Osteoblast (primary cell): Measurements from ENCODE around the gene GCSAML. TPM values are rescaled to one million over a fixed set of nuclear protein-coding genes. Genes with fewer than 3 reads are reported as not detected.
"Not testable (repeated sequence)": the region's sequence is repeated elsewhere in the genome, so short reads cannot be mapped to it uniquely, and the experiment has no call there.

Source experiments
- DNase-seq: peaks from one replicate; pipeline ENCODE4 v3.0.0; 2011; ENCODE audit warnings: low spot score, mixed read lengths; ENCODE audit not compliant: insufficient read length; ENCODE audit errors: missing footprints
- H2AFZ ChIP-seq: 2 replicates; pipeline ENCODE4 v1.6.0; 2011; ENCODE audit warnings: mild to moderate bottlenecking, low read length
- H3K27ac ChIP-seq: 2 replicates; pipeline ENCODE4 v1.5.1; 2011; ENCODE audit warnings: mild to moderate bottlenecking, low read depth, low read length, moderate library complexity
- H3K27me3 ChIP-seq: 2 replicates; pipeline ENCODE4 v1.6.0; 2012; ENCODE audit warnings: mild to moderate bottlenecking, control low read depth, inconsistent platforms, low read length, moderate library complexity; ENCODE audit not compliant: insufficient read depth
- H3K36me3 ChIP-seq: 2 replicates; pipeline ENCODE4 v1.5.1; 2011; ENCODE audit warnings: mild to moderate bottlenecking, low read length, control low read depth, moderate library complexity; ENCODE audit not compliant: insufficient read depth
- H3K4me1 ChIP-seq: 2 replicates; pipeline ENCODE4 v1.5.1; 2011; ENCODE audit warnings: mild to moderate bottlenecking, low read length, control low read depth, moderate library complexity; ENCODE audit not compliant: insufficient read depth
- H3K4me2 ChIP-seq: 2 replicates; pipeline ENCODE4 v1.6.0; 2011; ENCODE audit warnings: mild to moderate bottlenecking, low read length; ENCODE audit not compliant: insufficient read depth
- H3K4me3 ChIP-seq: fragments of 200-600 bp; sonication (generic); 3 replicates; pipeline ENCODE4 v1.5.1; 2012; ENCODE audit warnings: mild to moderate bottlenecking, low read length, inconsistent platforms; ENCODE audit not compliant: insufficient read depth
- H3K79me2 ChIP-seq: 2 replicates; pipeline ENCODE4 v1.6.0; 2012; ENCODE audit warnings: mild to moderate bottlenecking, low read length, control low read depth, inconsistent platforms; ENCODE audit not compliant: insufficient read depth
- H3K9me3 ChIP-seq: 2 replicates; pipeline ENCODE4 v1.5.1; 2011; ENCODE audit warnings: low read depth, low read length, control low read depth
- H4K20me1 ChIP-seq: 2 replicates; pipeline ENCODE4 v1.6.0; 2012; ENCODE audit warnings: mild to moderate bottlenecking, low read length, control low read depth; ENCODE audit not compliant: insufficient read depth
- CTCF ChIP-seq: IDR thresholded peaks from 2 replicates; pipeline ENCODE4 v1.5.1; 2011; ENCODE audit warnings: mild to moderate bottlenecking, low read depth, low read length, moderate library complexity; ENCODE audit errors: extremely low read depth
- total RNA-seq: library from RNA; depleted of rRNA; stranded (reverse); fragments of >200 nt; gene quantifications from 2 replicates; pipeline ENCODE4 v1.2.3, GENCODE V29; 2012

GCSAML gene
- total RNA-seq, 1 donor = not detected

GRCh38 chr1:247517795-247518612, 30.9 kb upstream of the GCSAML start:
- no peak for TF ChIP-seq CTCF
- Histone ChIP-seq H3K4me3 (no peak overlapping the region), H3K79me2 (no peaks in the 10 kb centered on the region), H3K27ac (no peak overlapping the region), H4K20me1 (no peaks in the 10 kb centered on the region), H2AFZ (no peak overlapping the region), H3K27me3 (no peaks in the 10 kb centered on the region), H3K4me2 (no peak overlapping the region), H3K4me1 (no peaks in the 10 kb centered on the region), H3K36me3 (no peaks in the 10 kb centered on the region), H3K9me3 (no peaks in the 10 kb centered on the region)
- DNase-seq = no peak

GRCh38 chr1:247518613-247518891, 30.4 kb upstream of the GCSAML start:
- H3K79me2 ChIP-seq = no peaks in the 10 kb centered on the region
- H3K4me3 ChIP-seq = no peak overlapping the region
- H3K36me3 ChIP-seq = no peaks in the 10 kb centered on the region
- no peak overlapping the region for H3K27ac ChIP-seq
- no peak overlapping the region for H2AFZ ChIP-seq
- DNase-seq = no peak
- H3K9me3 ChIP-seq = no peaks in the 10 kb centered on the region
- H3K27me3 ChIP-seq = no peaks in the 10 kb centered on the region
- no peaks in the 10 kb centered on the region for H4K20me1 ChIP-seq
- H3K4me2 ChIP-seq = no peak overlapping the region
- H3K4me1 ChIP-seq = no peaks in the 10 kb centered on the region
- TF ChIP-seq CTCF = no peak

GRCh38 chr1:247521886-247522285, 27.0 kb upstream of the GCSAML start:
- H3K36me3 ChIP-seq, H3K27me3 ChIP-seq, H3K4me3 ChIP-seq, H3K79me2 ChIP-seq, H3K9me3 ChIP-seq, H3K4me2 ChIP-seq, H2AFZ ChIP-seq, DNase-seq, H3K27ac ChIP-seq, H3K4me1 ChIP-seq, H4K20me1 ChIP-seq: not testable (repeated sequence)

- Histone ChIP-seq H3K4me3 (no peak overlapping the region), H3K9me3 (no peaks in the 10 kb centered on the region), H3K4me1 (no peaks in the 10 kb centered on the region), H3K4me2 (no peak overlapping the region), H4K20me1 (no peaks in the 10 kb centered on the region), H2AFZ (no peak overlapping the region), H3K27me3 (no peaks in the 10 kb centered on the region), H3K27ac (no peak overlapping the region), H3K79me2 (no peaks in the 10 kb centered on the region), H3K36me3 (no peaks in the 10 kb centered on the region)
- no peak for TF ChIP-seq CTCF
- DNase-seq = no peak
Observed at GRCh38 chr1:247528812-247529474, 20.0 kb upstream of the GCSAML start.
